HepG2 (cell line): ENCODE data around the gene POU2F1. TPM values are rescaled to one million over a fixed set of nuclear protein-coding genes. Genes with fewer than 3 reads are reported as not detected.

Experiments used
- CEBPB ChIP-seq: IDR thresholded peaks from 2 replicates; pipeline ENCODE4 v1.6.1; 2011; ENCODE audit warnings: low read depth, low read length, improper control_type of control experiment, borderline replicate concordance
- CENPX ChIP-seq: sonication (generic); formaldehyde crosslinking; IDR thresholded peaks from 2 replicates; pipeline ENCODE4 v1.9.0; 2021; ENCODE audit warnings: mild to moderate bottlenecking, missing genetic modification reagents, moderate library complexity
- HIVEP1 ChIP-seq: sonication (generic); formaldehyde crosslinking; IDR thresholded peaks from 2 replicates; pipeline ENCODE4 v1.4.0; 2020; ENCODE audit warnings: mild to moderate bottlenecking, missing genetic modification reagents
- HOXA5 ChIP-seq: sonication (generic); formaldehyde crosslinking; IDR thresholded peaks from 2 replicates; pipeline ENCODE4 v1.4.0; 2020; ENCODE audit warnings: missing genetic modification reagents
- JDP2 ChIP-seq: sonication (generic); formaldehyde crosslinking; IDR thresholded peaks from 2 replicates; pipeline ENCODE4 v1.8.1; 2022; ENCODE audit warnings: missing genetic modification reagents, borderline replicate concordance
- PRDM4 ChIP-seq: sonication (generic); formaldehyde crosslinking; IDR thresholded peaks from 2 replicates; pipeline ENCODE4 v1.9.0; 2021; ENCODE audit warnings: missing genetic modification reagents, borderline replicate concordance
- ZNF260 ChIP-seq: sonication (generic); formaldehyde crosslinking; IDR thresholded peaks from 2 replicates; pipeline ENCODE4 v1.4.0; 2020; ENCODE audit warnings: missing genetic modification reagents, low read depth, mild to moderate bottlenecking, borderline replicate concordance
- ZNF558 ChIP-seq: sonication (generic); formaldehyde crosslinking; IDR thresholded peaks from 2 replicates; pipeline ENCODE4 v1.9.0; 2022; ENCODE audit warnings: mild to moderate bottlenecking, missing genetic modification reagents, borderline replicate concordance
- ZNF772 ChIP-seq: sonication (generic); formaldehyde crosslinking; IDR thresholded peaks from 2 replicates; pipeline ENCODE4 v1.5.0; 2020; ENCODE audit warnings: mild to moderate bottlenecking, missing genetic modification reagents
- polyA plus RNA-seq, 8 experiments: library from polyadenylated mRNA; depleted of rRNA in 3 of 8; stranded (reverse) in 7 of 8; unstranded in 1 of 8; fragments of >200 nt; fragmentation: Illumina TruSeq in 4 of 8; extraction: Trizol in 4 of 8; gene quantifications; 2 replicates each; pipeline versions ENCODE4 v1.2.1 to v1.2.3, GENCODE V29; 2011 to 2016; ENCODE audit warnings: low read depth in 4 of 8, missing spikeins in 1 of 8, mixed read lengths in 1 of 8; ENCODE audit not compliant: insufficient read depth in 1 of 8
- total RNA-seq, 5 experiments: library from RNA; depleted of rRNA; stranded (reverse); fragments of >200 nt; fragmentation: Illumina TruSeq; extraction: Trizol; gene quantifications; 2 replicates each; pipeline ENCODE4 v1.2.3, GENCODE V29; 2016; ENCODE audit warnings: low read depth in 1 of 5
- TF ChIP-seq, protein P1 (sequence below): sonication (generic); formaldehyde crosslinking; IDR thresholded peaks from 2 replicates; pipeline ENCODE4 v1.4.0; 2020; ENCODE audit warnings: missing genetic modification reagents, borderline replicate concordance
- TF ChIP-seq, protein P2 (sequence below): sonication (generic); formaldehyde crosslinking; IDR thresholded peaks from 2 replicates; pipeline ENCODE4; 2020; ENCODE audit warnings: missing genetic modification reagents, mild to moderate bottlenecking, borderline replicate concordance
- TF ChIP-seq, protein P3 (sequence below), 2 experiments: sonication (generic) in 1 of 2; formaldehyde crosslinking in 1 of 2; IDR thresholded peaks; 2 replicates each; pipeline versions ENCODE4 v1.4.0 to v1.6.1; 2016 to 2020; ENCODE audit warnings: borderline replicate concordance in 1 of 2, low read depth in 1 of 2, mild to moderate bottlenecking in 1 of 2, missing genetic modification reagents in 1 of 2

Gene POU2F1
- total and polyA plus RNA-seq, 2 of the 13 experiments (the other 11 are each of a cell fraction or from before 2014, with no cell fraction given): 10.2 to 13.0 TPM

- no peak for TF ChIP-seq JDP2
- TF ChIP-seq ZNF558 (CRISPR knock-in tag): 0 out of 2 replicates have a peak, but pooled peaks have one; percentile 39
- peak; percentile 42; the same call in 1 of the 2 replicates for TF ChIP-seq HIVEP1 (CRISPR knock-in tag)
- no peak for TF ChIP-seq CENPX
- TF ChIP-seq PRDM4 (CRISPR knock-in tag): no peak
- TF ChIP-seq CEBPB: no peak
- TF ChIP-seq, protein P1, sequence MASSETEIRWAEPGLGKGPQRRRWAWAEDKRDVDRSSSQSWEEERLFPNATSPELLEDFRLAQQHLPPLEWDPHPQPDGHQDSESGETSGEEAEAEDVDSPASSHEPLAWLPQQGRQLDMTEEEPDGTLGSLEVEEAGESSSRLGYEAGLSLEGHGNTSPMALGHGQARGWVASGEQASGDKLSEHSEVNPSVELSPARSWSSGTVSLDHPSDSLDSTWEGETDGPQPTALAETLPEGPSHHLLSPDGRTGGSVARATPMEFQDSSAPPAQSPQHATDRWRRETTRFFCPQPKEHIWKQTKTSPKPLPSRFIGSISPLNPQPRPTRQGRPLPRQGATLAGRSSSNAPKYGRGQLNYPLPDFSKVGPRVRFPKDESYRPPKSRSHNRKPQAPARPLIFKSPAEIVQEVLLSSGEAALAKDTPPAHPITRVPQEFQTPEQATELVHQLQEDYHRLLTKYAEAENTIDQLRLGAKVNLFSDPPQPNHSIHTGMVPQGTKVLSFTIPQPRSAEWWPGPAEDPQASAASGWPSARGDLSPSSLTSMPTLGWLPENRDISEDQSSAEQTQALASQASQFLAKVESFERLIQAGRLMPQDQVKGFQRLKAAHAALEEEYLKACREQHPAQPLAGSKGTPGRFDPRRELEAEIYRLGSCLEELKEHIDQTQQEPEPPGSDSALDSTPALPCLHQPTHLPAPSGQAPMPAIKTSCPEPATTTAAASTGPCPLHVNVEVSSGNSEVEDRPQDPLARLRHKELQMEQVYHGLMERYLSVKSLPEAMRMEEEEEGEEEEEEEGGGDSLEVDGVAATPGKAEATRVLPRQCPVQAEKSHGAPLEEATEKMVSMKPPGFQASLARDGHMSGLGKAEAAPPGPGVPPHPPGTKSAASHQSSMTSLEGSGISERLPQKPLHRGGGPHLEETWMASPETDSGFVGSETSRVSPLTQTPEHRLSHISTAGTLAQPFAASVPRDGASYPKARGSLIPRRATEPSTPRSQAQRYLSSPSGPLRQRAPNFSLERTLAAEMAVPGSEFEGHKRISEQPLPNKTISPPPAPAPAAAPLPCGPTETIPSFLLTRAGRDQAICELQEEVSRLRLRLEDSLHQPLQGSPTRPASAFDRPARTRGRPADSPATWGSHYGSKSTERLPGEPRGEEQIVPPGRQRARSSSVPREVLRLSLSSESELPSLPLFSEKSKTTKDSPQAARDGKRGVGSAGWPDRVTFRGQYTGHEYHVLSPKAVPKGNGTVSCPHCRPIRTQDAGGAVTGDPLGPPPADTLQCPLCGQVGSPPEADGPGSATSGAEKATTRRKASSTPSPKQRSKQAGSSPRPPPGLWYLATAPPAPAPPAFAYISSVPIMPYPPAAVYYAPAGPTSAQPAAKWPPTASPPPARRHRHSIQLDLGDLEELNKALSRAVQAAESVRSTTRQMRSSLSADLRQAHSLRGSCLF (CRISPR knock-in tag): no peak; the same call in 1 of the 2 replicates
- TF ChIP-seq, protein P2, sequence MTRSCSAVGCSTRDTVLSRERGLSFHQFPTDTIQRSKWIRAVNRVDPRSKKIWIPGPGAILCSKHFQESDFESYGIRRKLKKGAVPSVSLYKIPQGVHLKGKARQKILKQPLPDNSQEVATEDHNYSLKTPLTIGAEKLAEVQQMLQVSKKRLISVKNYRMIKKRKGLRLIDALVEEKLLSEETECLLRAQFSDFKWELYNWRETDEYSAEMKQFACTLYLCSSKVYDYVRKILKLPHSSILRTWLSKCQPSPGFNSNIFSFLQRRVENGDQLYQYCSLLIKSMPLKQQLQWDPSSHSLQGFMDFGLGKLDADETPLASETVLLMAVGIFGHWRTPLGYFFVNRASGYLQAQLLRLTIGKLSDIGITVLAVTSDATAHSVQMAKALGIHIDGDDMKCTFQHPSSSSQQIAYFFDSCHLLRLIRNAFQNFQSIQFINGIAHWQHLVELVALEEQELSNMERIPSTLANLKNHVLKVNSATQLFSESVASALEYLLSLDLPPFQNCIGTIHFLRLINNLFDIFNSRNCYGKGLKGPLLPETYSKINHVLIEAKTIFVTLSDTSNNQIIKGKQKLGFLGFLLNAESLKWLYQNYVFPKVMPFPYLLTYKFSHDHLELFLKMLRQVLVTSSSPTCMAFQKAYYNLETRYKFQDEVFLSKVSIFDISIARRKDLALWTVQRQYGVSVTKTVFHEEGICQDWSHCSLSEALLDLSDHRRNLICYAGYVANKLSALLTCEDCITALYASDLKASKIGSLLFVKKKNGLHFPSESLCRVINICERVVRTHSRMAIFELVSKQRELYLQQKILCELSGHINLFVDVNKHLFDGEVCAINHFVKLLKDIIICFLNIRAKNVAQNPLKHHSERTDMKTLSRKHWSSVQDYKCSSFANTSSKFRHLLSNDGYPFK (CRISPR knock-in tag): 0 out of 2 replicates have a peak, but pooled peaks have one; percentile 45
- TF ChIP-seq ZNF772 (CRISPR knock-in tag): no peak
- TF ChIP-seq, protein P3, sequence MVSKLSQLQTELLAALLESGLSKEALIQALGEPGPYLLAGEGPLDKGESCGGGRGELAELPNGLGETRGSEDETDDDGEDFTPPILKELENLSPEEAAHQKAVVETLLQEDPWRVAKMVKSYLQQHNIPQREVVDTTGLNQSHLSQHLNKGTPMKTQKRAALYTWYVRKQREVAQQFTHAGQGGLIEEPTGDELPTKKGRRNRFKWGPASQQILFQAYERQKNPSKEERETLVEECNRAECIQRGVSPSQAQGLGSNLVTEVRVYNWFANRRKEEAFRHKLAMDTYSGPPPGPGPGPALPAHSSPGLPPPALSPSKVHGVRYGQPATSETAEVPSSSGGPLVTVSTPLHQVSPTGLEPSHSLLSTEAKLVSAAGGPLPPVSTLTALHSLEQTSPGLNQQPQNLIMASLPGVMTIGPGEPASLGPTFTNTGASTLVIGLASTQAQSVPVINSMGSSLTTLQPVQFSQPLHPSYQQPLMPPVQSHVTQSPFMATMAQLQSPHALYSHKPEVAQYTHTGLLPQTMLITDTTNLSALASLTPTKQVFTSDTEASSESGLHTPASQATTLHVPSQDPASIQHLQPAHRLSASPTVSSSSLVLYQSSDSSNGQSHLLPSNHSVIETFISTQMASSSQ (IDR thresholded peaks at IDR 0.05; ENCODE audit: low read depth): no peak
- TF ChIP-seq, protein P3 (CRISPR knock-in tag; IDR thresholded peaks at IDR 0.05; ENCODE audit: borderline replicate concordance): no peak
- TF ChIP-seq HOXA5 (CRISPR knock-in tag): no peak
- no peak for TF ChIP-seq ZNF260 (CRISPR knock-in tag)
Measured at GRCh38 chr1:167439301-167439988, 218.8 kb downstream of the POU2F1 start (continued).
